Measurements from ENCODE around the gene ARRB1. TPM values are rescaled to one million over a fixed set of nuclear protein-coding genes. Genes with fewer than 3 reads are reported as not detected.

The ARRB1 gene
- total RNA-seq, 1 donor = 33.2 TPM

- no peak overlapping the region for H3K4me3 ChIP-seq (ENCODE audit: low read depth, low read length)
- DNase-seq (ENCODE audit: low read depth) = no peak
- TF ChIP-seq CTCF (IDR thresholded peaks at IDR 0.05; ENCODE audit: insufficient read depth, low read depth, low read length) = no peak
Measured at GRCh38 chr11:75320643-75321042, 30.8 kb downstream of the ARRB1 start.

- TF ChIP-seq CTCF (IDR thresholded peaks at IDR 0.05; ENCODE audit: insufficient read depth, low read depth, low read length) = no peak
- no peak for DNase-seq (ENCODE audit: low read depth)
Measured at GRCh38 chr11:75320046-75320618, 31.3 kb downstream of the ARRB1 start.

GRCh38 chr11:75319035-75319877 is 32.2 kb downstream of the ARRB1 start:
- H3K4me3 ChIP-seq (ENCODE audit: low read depth, low read length) = no peak overlapping the region
- DNase-seq (ENCODE audit: low read depth) = no peak
- no peak for TF ChIP-seq CTCF (IDR thresholded peaks at IDR 0.05; ENCODE audit: insufficient read depth, low read depth, low read length)

More at GRCh38 chr11:75320046-75320618, 31.3 kb downstream of the ARRB1 start:
- no peak overlapping the region for H3K4me3 ChIP-seq (ENCODE audit: low read depth, low read length)

- no peak for TF ChIP-seq CTCF (IDR thresholded peaks at IDR 0.05; ENCODE audit: insufficient read depth, low read depth, low read length)
- no peak for DNase-seq (ENCODE audit: low read depth)
- H3K4me3 ChIP-seq (ENCODE audit: low read depth, low read length) = no peak overlapping the region
Measured at GRCh38 chr11:75317446-75318122, 33.9 kb downstream of the ARRB1 start.

- no peak for TF ChIP-seq CTCF (IDR thresholded peaks at IDR 0.05; ENCODE audit: insufficient read depth, low read depth, low read length)
- no peak for DNase-seq (ENCODE audit: low read depth)
- no peak overlapping the region for H3K4me3 ChIP-seq (ENCODE audit: low read depth, low read length)
Measured at GRCh38 chr11:75315439-75315805, 36.0 kb downstream of the ARRB1 start.

GRCh38 chr11:75314771-75315438 is 36.6 kb downstream of the ARRB1 start:
- H3K4me3 ChIP-seq (ENCODE audit: low read depth, low read length) = no peak overlapping the region
- no peak for DNase-seq (ENCODE audit: low read depth)
- no peak for TF ChIP-seq CTCF (IDR thresholded peaks at IDR 0.05; ENCODE audit: insufficient read depth, low read depth, low read length)

All from fibroblast of villous mesenchyme (primary cell).